Measurements from ENCODE around the gene UBASH3A. TPM values are rescaled to one million over a fixed set of nuclear protein-coding genes. Genes with fewer than 3 reads are reported as not detected.

Gene UBASH3A
- polyA plus RNA-seq, 3 donors = not detected

DNA sequence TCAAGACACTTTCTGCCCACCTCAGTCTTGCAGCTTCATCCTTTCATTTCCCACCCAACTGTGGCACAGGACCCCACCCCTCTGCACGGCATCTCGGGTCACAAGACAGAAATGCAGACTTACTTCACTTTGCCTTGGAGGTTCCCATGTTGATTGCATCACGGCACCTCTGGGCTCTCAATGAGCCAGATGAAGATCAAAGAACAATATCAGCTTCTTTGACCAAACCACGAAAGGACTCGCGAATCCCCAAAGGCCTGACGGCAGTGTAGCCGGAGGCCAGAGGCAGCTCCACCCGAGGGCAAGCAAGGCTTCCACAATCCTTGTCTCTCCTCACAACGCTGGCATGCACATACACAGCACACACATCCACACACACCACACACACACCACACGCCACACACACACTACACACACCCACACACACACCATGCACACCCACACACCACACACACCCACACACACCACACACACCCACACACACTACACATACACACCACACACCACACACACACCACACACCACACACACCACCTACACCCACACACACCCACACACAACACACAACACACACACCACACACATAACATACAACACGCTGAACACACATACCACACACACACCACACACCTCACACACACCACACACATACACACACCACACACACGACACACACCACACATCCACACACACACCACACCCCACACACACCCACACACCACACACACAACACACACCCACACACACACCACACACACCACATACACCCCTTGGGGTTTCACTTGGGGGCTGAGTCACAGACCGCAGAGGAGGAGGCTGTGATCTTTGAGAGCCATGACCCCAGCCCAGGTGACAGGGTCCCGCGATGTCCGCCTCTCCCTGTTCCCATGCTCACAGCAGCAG, 35.8 kb downstream of the UBASH3A start:
- DNase-seq (ENCODE audit: extremely low read depth in 1 of 11, low read depth in 9 of 11, low spot score in 4 of 11) = no peak

DNA sequence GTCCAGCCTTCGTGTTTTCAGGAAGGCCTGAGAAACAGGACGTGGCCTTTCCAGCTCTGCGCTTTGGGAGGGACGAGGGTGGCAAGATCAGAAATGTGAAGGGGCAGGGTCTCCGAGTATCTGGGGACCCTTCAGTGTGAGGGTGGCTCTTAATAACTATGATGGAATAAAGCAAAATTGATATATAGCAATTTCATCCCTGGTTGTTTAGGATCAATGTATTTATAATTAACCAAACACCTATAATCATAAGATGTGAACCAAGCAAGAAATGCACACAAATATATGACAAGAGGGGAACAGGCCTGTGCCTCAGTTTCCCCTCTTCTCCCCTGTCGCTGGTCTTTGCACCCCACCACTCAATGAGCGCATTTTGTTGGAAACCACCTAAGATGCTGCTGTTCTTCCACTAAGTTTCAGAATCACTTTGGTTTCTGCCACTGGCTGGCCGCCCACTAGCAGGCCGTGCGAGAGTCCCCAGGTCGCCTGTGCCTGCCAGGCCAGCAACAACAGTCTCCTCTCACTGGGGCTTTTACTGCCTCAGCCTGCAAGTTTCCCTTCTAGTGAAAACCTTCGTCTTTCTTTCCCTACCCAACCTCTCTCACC, 36.6 kb downstream of the UBASH3A start:
- no peak for DNase-seq (ENCODE audit: extremely low read depth in 1 of 11, low read depth in 9 of 11, low spot score in 4 of 11)

DNA sequence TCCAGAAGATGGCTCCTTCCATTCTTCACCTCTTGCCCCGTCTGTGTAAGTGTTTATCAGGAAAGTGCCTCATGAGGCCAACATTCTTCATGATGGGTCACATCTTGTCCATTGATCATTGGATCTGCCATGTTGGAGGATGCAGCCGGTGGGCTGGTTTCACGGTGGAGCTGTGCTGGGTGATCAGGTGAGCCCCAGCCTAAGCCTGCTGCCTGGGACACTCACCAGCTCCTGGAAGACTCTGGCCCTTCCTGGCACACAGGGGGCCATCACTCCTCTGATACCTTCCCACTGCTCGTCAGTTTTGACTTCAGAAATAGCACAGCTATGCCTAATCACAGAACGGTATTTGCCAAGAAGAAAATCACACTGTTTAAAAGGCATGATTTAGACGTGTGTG, 38.3 kb downstream of the UBASH3A start:
- no peak for DNase-seq (ENCODE audit: extremely low read depth in 1 of 11, low read depth in 9 of 11, low spot score in 4 of 11)

DNA sequence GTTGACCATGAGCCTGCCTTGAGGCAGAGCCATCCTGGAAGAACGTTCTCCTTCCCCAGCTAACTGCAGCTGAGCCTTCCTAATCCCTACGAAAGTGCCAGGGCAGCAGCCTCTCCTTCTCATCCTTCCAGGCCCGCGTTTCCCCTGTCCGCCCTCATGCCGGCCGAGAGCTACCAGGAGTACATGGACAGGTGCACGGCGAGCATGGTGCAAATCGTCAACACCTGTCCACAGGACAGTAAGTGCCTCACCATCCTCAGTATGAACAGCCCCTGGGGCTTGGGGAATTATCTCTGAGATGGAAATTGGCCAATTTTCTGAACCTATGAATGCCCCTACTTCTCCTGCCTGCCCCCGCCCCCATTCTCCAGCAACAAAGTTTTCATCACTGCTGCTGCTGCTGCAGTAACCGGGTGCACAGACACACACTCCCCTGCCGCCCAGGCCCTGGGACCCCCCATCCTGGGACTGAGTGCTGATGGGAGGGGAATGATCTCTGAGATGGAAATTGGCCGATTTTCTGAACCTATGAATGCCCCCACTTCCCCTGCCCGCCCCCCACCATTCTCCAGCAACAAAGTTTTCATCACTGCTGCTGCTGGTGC, 39.6 kb downstream of the UBASH3A start:
- no peak for DNase-seq (ENCODE audit: extremely low read depth in 1 of 11, low read depth in 9 of 11, low spot score in 4 of 11)

DNA sequence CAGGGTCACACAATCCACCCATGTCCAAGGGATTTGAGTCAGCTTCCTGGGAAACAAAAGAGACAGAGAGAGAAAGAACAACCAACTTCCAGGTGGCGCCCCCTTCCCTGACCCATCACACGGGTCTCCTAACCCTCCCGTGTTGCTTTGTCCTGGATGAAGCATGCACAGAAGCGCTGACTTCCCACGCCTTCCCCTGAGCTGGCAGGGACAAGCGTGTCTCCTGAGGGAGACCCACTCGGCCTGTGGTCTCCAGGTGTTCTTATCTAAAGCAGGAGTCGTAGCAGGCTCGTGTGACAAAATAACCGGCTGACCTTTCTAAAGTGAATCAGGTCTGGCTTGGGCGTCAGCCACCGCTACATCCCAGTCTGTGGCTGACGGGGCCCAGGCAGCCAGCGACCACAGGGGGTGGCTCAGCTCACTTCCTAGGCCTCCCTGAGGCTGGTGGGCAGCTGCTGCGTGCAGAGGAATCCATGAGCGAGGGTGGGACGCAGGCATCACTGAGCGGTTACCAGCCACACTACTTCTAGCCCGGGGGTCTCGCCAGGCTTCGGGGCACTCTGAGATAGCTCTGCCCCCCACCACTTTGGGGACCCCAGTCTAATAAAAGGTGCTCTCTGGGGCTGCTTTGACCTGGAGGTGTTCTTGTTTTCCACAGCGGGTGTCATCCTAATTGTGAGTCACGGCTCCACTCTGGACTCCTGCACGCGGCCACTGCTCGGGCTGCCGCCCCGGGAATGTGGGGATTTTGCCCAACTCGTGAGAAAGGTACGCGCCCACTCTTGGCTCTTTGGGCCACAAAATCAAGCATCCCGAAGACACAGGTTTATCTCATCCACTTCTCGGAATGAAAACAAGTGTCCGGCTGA, 40.4 kb downstream of the UBASH3A start:
- DNase-seq (ENCODE audit: extremely low read depth in 1 of 11, low read depth in 9 of 11, low spot score in 4 of 11) = no peak

DNA sequence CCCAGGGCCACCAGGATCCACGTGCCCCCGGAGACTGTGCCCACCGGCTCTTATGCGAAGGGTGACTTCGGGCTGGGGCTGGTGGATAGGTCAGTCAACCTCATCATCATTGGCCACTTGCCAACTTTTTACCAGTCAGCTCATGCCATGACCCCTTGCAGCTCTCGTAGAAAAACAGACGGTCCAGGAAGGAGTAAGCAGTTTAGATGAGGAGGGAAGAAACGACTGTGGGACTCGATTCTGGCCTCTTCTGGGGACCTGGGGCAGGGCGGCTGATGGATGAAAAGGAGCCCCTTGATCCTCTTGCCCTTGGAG, 41.0 kb downstream of the UBASH3A start:
- DNase-seq (ENCODE audit: extremely low read depth in 1 of 11, low read depth in 9 of 11, low spot score in 4 of 11) = no peak

DNA sequence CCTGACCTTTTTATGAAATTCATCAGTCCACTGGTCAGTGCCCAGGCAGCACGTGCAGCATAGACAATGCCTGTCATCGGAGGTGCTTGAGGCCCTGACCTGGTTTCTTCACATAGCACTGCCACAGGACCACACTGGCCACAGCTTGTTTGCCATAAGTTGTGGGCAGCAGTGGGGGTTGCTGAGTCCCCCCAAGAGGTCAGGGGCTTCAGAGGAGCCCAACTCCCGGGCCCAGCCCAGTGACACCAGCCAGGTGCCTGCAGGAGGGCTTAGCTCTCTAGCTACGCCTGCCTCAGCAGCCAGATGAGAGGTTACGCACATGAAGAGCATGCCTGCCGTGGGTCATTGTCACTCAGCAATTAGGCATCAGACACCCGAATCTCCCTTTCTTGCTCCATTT, 41.6 kb downstream of the UBASH3A start:
- DNase-seq (ENCODE audit: extremely low read depth in 1 of 11, low read depth in 9 of 11, low spot score in 4 of 11) = no peak

DNA sequence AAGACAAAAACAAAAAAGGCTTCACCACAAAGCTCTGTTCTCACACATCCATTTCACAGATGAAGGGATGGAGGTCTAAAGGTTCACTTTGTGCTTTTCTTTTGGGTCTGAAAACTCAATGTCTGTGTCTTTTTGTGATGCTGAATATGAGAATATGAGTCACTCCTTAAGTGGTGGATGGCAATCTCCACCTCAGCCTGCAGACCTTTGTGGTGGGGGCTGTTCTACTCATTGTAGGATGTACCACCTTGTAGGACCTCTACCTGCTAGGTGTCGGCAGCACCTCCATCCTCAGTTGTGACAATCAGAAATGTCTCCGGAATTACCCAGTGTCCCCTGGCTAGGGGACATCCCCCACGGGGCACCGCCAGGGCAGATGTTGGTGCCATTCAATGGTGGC, 42.8 kb downstream of the UBASH3A start:
- no peak for DNase-seq (ENCODE audit: extremely low read depth in 1 of 11, low read depth in 9 of 11, low spot score in 4 of 11)

DNA sequence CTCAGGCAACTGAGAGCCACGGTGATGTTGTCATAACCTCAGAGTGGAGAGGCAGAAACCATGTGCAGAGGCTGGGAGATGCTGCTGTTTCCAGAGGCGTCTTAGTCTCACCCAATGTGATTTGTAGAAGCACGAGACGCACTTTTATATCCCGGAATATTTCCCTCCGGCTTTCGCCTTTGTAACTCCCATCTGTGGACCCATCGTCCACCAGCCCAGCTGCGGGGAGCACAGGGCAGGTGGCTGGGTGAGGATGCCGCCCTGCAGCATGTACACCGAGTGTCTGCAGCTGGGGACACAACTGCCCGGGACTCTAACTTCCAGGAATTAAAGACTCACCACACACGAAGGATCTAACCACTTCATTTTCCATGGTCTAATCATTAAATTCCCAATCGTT, 43.5 kb downstream of the UBASH3A start:
- no peak for DNase-seq (ENCODE audit: extremely low read depth in 1 of 11, low read depth in 9 of 11, low spot score in 4 of 11)

DNA sequence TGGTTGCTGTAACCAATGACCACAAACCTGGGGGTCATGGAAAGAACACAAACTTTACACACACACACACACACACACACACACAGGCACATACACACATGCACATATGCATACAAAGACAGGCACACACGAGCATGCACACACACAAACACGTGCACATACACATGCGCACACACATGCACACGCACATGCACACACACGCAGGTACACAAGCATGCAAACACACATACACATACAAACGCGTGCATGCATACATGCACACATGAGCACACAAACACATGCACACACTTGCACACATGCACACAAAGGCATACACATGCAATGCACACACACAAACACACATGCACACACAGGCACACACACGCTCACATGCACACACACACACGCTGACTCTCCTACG, 44.0 kb downstream of the UBASH3A start:
- DNase-seq (ENCODE audit: extremely low read depth in 1 of 11, low read depth in 9 of 11, low spot score in 4 of 11) = no peak

DNA sequence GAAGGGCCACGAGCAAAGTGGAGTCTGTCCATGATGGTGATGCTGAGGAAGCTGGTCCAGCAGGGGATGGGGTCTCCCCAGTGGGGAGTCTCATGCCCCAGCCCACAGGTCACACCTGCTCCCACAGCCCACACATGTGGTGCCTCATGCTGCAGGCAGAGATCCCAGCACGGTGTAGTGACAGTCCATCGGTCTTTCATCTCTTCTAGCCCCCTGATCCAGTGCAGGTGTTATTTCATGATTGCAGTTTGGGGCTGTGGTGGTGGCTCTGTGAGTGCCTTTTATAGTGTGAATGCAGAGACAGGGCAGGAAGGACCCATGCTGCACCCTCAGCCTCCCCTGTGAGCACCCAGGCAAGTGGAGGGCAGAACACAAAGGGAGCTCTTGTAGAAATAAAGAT, 45.0 kb downstream of the UBASH3A start:
- DNase-seq (ENCODE audit: extremely low read depth in 1 of 11, low read depth in 9 of 11, low spot score in 4 of 11) = no peak

DNA sequence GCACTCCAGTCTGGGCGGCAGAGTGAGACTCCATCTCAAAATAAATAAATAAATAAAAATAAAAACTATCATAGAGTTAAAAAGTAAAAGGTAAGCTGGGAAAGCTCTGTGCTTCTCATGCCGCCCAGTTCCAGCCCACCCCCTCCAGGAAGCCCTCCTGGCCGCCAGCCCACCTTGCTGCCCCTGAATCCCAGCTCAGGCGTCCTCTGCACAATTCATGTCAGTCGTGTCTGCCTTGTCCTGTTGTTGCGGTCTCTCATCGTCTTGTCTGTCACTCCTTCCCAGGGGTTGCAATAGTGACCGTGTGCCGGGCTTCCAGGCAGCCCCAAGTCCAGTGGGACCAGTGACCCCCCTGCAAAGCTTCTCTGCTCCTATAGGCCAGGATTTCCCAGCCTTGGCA, 48.2 kb downstream of the UBASH3A start:
- DNase-seq (ENCODE audit: extremely low read depth in 1 of 11, low read depth in 9 of 11, low spot score in 4 of 11) = no peak

DNA sequence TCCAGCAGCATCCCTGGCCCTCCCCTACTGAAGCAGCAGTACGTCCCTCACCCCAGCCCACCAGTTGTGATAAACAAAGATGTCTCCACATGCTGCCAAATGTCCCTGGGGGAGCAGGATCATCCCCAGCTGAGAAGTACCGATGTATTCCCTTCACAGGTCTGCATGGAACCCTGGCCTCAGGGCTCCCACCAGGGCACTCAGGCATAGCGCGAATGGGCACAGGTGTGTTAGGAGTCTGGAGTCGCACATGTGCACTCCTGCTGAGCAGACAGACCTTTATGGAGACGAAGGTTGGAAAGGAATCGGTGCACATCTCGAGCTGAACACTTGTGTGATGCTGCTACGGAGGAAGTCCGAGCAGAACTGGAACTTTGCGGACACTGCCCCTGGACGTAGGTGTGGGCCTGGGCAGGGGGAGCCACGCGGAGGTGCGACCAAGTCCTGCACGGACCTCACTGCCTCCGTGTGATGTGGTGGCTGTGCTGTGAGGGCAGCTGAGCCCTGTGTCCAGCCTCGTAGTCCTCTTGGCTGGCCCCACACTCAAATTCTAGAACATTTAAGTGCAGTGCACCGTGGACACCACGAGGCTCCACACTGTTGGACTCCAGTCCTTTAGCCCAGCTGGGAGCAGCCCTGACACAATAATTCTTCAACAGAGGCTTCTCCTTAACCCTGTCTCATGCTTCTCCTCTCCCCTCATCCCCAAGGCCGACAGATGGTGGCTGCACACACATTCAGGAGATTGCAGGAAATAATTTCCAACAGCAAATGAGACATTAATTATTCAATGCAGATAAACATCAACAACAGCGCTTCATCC, 48.9 kb downstream of the UBASH3A start:
- no peak for DNase-seq (ENCODE audit: extremely low read depth in 1 of 11, low read depth in 9 of 11, low spot score in 4 of 11)

DNA sequence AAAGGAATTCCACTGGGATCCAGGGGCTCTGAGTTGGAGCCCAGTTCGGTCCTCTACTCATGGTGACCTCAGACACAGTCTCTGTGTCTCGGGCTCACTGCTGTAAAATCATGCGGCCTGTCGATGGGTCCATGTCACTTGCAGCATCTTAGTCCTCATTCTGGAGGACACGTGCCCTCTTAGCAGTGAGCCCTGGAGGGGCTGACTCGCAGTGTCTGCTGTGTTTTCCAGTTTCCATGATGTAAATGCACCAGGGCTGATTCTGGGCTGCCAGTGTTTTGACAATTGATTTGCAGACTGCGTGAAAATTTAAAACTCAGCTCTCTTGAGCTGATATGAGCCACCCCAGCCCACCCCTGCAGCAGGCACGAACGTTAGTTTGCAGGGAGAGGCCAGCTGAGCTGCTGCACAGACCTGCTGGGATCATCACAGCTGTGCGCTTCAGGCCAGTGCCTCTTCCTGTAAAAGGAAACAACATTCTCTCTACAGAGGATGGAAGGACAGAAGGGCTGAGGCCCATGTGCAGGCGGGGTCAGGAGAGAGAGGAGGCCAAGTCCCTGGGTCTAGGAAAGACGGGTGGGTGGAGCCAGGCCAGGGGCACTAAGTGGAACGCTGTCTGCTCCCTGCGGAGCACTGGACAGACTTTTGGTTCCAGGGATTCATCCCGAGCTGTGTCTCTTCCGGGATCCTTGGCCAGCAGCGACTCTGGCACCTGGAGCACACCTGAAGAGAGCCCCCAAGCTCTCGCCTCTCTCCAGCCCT, 49.7 kb downstream of the UBASH3A start:
- DNase-seq (ENCODE audit: extremely low read depth in 1 of 11, low read depth in 9 of 11, low spot score in 4 of 11) = no peak

DNA sequence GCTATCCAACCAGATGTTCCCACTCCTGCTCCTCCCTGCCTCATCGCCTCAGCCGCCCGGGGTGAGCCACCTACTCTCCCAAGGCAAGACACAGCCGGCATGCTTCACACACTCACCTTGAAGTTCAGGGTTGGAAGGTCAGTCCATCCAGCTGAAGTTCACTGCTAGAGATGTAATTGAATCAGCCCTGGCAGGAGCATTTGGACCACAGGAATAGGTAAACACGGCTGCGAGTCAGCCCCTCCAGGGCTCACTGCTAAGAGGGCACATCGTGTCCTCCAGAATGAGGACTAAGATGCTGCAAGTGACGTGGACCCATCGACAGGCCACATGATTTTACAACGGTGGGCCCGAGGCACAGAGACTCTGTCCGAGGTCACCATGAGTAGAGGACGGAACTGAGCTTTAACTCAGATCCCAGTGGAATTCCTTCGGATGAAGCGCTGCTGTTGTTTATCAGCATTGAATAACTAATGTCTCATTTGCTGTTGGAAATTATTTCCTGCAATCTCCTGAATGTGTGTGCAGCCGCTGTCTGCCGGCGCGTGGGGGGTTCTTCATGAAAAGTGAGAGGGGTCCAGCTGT, 50.4 kb downstream of the UBASH3A start:
- no peak for DNase-seq (ENCODE audit: extremely low read depth in 1 of 11, low read depth in 9 of 11, low spot score in 4 of 11)

DNA sequence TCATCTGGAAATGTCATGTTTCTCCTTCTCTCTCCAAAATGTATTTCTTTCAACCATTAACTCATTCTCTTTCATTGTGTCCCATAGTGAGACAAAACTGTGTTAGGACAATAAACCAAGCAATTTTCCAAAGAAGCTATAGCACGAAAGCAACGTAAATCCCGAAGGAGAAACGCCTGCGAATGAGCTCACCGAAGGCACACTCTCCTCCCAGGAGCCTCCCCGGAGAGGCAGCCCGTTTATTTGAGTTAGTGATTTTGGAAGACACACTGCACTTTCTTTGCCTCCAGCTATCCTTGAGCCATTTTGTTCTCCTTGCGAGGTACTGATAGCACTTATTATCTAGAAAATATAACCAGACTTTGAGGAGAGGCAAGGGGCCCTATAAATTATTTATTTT, 51.1 kb downstream of the UBASH3A start:
- DNase-seq (ENCODE audit: extremely low read depth in 1 of 11, low read depth in 9 of 11, low spot score in 4 of 11) = no peak

DNA sequence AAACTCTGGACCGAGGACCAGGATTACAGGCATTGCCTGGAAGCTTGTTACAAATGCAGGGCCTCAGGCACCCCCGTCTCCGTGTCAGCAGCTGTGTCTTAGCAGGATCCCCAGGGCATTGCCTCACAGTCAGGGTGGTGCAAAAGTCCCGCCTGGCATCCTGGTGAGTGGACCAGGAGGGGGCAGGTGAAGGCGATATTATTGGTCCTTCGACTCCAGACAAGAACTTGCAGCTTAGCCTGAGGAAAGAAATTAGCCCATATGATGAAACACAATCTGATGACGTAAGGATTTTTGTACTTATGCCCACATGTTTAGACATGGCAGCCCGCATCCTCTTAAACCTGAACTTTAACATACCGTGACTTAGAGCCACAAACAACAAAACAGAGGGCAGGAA, 51.5 kb downstream of the UBASH3A start:
- DNase-seq (ENCODE audit: extremely low read depth in 1 of 11, low read depth in 9 of 11, low spot score in 4 of 11) = no peak

Data from renal cortex interstitium (tissue), 11 donors.